ENCODE results near the gene WNT7A. TPM values are rescaled to one million over a fixed set of nuclear protein-coding genes. Genes with fewer than 3 reads are reported as not detected.

WNT7A gene
- total and polyA plus RNA-seq, 2 donors (not counting 1 experiment from before 2014, with no cell fraction given): not detected

- no peak overlapping the region for H3K9ac ChIP-seq (ENCODE audit: low read length)
- no peaks in the 10 kb centered on the region for H3K4me1 Mint-ChIP-seq
- peaks cover 0 to 35% (median 19%) of the 10 kb centered on the region in 4 experiments for H3K27me3 ChIP-seq (replicated peaks in 1 of 4; ENCODE audit: control extremely low read depth in 1 of 4, control insufficient read depth in 3 of 4, insufficient read depth in 4 of 4, low read length in 3 of 4)
- H3K27me3 Mint-ChIP-seq: peaks cover 51% of the 10 kb centered on the region
- peaks cover 10 to 11% of the 10 kb centered on the region in 2 donors for H3K4me1 ChIP-seq (ENCODE audit: control insufficient read depth in 2 of 2, insufficient read depth in 2 of 2, low read length in 2 of 2)
- peak; percentile 51 for ATAC-seq (ENCODE audit: low read depth)
- 27% methylated on average over 4 of the region's 7 CpGs for WGBS (ENCODE audit: insufficient coverage)
- intact Hi-C loops (cut with micrococcal nuclease): no loop called here
- CTCF ChIA-PET: interaction anchor here (0.8 to 1.7 kb wide), 3 partner anchors 11 to 225 kb away, joined by 4 to 11 read pairs (median 4); no protein-coding TSS in a partner anchor
- peaks cover 0 to 8% (median 0%) of the 10 kb centered on the region in 3 donors for H3K9me3 ChIP-seq (ENCODE audit: control extremely low read depth in 1 of 3, control insufficient read depth in 2 of 3, insufficient read depth in 1 of 3, low read length in 2 of 3)
- no peak overlapping the region for H3K27ac Mint-ChIP-seq
- no peaks in the 10 kb centered on the region for H3K9me3 Mint-ChIP-seq (ENCODE audit: insufficient read depth)
- peak; percentile 61 for DNase-seq
- H3K4me2 ChIP-seq (replicated peaks; ENCODE audit: low read depth, low read length, poor library complexity, severe bottlenecking): no peak overlapping the region
- POLR2A ChIA-PET: no interaction called here
- H4K20me1 ChIP-seq (ENCODE audit: control insufficient read depth, insufficient read depth, low read length, poor library complexity, severe bottlenecking): no peaks in the 10 kb centered on the region
- H2AFZ ChIP-seq (ENCODE audit: insufficient read depth, low read depth, low read length, poor library complexity, severe bottlenecking): no peak overlapping the region
- no peaks in the 10 kb centered on the region for H3K79me2 ChIP-seq (ENCODE audit: control insufficient read depth, insufficient read depth, low read length)
- no peak overlapping the region for H3K4me3 Mint-ChIP-seq
- no peaks in the 10 kb centered on the region for H3K36me3 ChIP-seq (replicated peaks in 1 of 2; ENCODE audit: control extremely low read depth in 1 of 2, control insufficient read depth in 1 of 2, extremely low read depth in 1 of 2, insufficient read depth in 2 of 2, low read length in 1 of 2)
- H3K4me3 ChIP-seq (ENCODE audit: control extremely low read depth in 1 of 5, extremely low read depth in 1 of 5, insufficient read depth in 1 of 5, low read depth in 2 of 5, low read length in 4 of 5): no peak overlapping the region
- TF ChIP-seq CTCF (IDR thresholded peaks at IDR 0.05) (peak; percentile 71), EZH2 (IDR thresholded peaks at IDR 0.05; ENCODE audit: borderline replicate concordance, insufficient read depth, low read depth, low read length, poor library complexity, severe bottlenecking) (no peak)
- no peak overlapping the region for H3K27ac ChIP-seq (ENCODE audit: low read length in 2 of 2)
These were observed 5.2 kb upstream of the WNT7A start for GRCh38 chr3:13884851-13885703.

GRCh38 chr3:13883681-13884080 is 3.8 kb upstream of the WNT7A start:
- Histone ChIP-seq H3K4me1 (ENCODE audit: control insufficient read depth in 2 of 2, insufficient read depth in 2 of 2, low read length in 2 of 2) (peaks cover 19 to 22% of the 10 kb centered on the region in 2 donors), H3K9me3 (ENCODE audit: control extremely low read depth in 1 of 3, control insufficient read depth in 2 of 3, insufficient read depth in 1 of 3, low read length in 2 of 3) (peaks cover 0 to 10% (median 0%) of the 10 kb centered on the region in 3 donors), H2AFZ (ENCODE audit: insufficient read depth, low read depth, low read length, poor library complexity, severe bottlenecking) (no peak overlapping the region), H3K4me2 (replicated peaks; ENCODE audit: low read depth, low read length, poor library complexity, severe bottlenecking) (no peak overlapping the region), H3K4me3 (ENCODE audit: control extremely low read depth in 1 of 5, extremely low read depth in 1 of 5, insufficient read depth in 1 of 5, low read depth in 2 of 5, low read length in 4 of 5) (no peak overlapping the region), H3K79me2 (ENCODE audit: control insufficient read depth, insufficient read depth, low read length) (no peaks in the 10 kb centered on the region), H3K9ac (ENCODE audit: low read length) (no peak overlapping the region), H3K27ac (ENCODE audit: low read length in 2 of 2) (no peak overlapping the region), H3K36me3 (replicated peaks in 1 of 2; ENCODE audit: control extremely low read depth in 1 of 2, control insufficient read depth in 1 of 2, extremely low read depth in 1 of 2, insufficient read depth in 2 of 2, low read length in 1 of 2) (no peaks in the 10 kb centered on the region), H4K20me1 (ENCODE audit: control insufficient read depth, insufficient read depth, low read length, poor library complexity, severe bottlenecking) (no peaks in the 10 kb centered on the region), H3K27me3 (replicated peaks in 1 of 4; ENCODE audit: control extremely low read depth in 1 of 4, control insufficient read depth in 3 of 4, insufficient read depth in 4 of 4, low read length in 3 of 4) (peaks cover 0 to 45% (median 24%) of the 10 kb centered on the region in 4 experiments)
- Mint-ChIP-seq H3K27ac (no peak overlapping the region), H3K27me3 (peaks cover 51% of the 10 kb centered on the region), H3K9me3 (ENCODE audit: insufficient read depth) (no peaks in the 10 kb centered on the region), H3K4me1 (peaks cover 5% of the 10 kb centered on the region), H3K4me3 (no peak overlapping the region)
- TF ChIP-seq CTCF (IDR thresholded peaks at IDR 0.05) (no peak), EZH2 (IDR thresholded peaks at IDR 0.05; ENCODE audit: borderline replicate concordance, insufficient read depth, low read depth, low read length, poor library complexity, severe bottlenecking) (no peak)
- POLR2A ChIA-PET: no interaction called here
- intact Hi-C loops (cut with micrococcal nuclease): no loop called here
- DNase-seq: no peak
- CTCF ChIA-PET: no interaction called here
- no peak for ATAC-seq (ENCODE audit: low read depth)
- WGBS (ENCODE audit: insufficient coverage): 86% methylated on average over 2 of the region's 2 CpGs

Measured in B cell (primary cell).